Measurements from ENCODE around the gene PPY.

Gene PPY

GRCh38 chr17:43914451-43914850 is 27.8 kb downstream of the PPY start:
- CTCF ChIA-PET, result interaction anchor here (0.8 to 2.0 kb wide), 9 partner anchors 10 to 82 kb away, joined by 3 to 8 read pairs (median 4); no protein-coding TSS in a partner anchor

DNA sequence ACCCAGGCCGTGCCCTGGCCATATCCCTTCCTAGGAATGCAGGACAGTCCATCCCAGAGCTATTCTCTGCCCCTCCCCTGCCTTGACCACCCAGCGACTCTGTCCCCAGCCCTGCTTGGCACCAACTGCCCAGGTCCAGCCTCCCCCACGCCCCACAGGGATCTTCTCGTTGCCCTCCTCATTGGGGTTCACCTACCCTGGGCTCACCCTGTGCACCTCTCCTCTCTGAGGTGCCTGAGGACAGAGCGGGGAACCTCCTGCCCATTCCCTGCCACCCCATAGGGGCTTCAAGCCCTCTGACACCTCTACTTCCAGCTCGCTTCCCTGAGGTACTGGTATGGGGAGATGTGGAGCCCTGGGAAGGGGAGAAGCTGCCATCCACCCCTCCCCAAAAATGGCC is 28.7 kb downstream of the PPY start:
- no peak for DNase-seq (ENCODE audit: low read depth, low spot score)
- ChIA-PET POLR2A (no interaction called here), CTCF (interaction anchor here (1.2 to 2.0 kb wide), 7 partner anchors 11 to 83 kb away, joined by 3 to 8 read pairs (median 4); no protein-coding TSS in a partner anchor)
- TF ChIP-seq CTCF (IDR thresholded peaks at IDR 0.05; ENCODE audit: insufficient read depth, low read length, missing control alignments), result no peak
- H3K4me3 ChIP-seq (ENCODE audit: low read depth, low read length), result no peak overlapping the region

More at GRCh38 chr17:43914451-43914850, 27.8 kb downstream of the PPY start:
- POLR2A ChIA-PET, result interaction anchor here (0.6 kb wide), 1 partner anchor 77 kb away, joined by 6 read pairs; no protein-coding TSS in a partner anchor
- no peak for DNase-seq (ENCODE audit: low read depth, low spot score)
- H3K4me3 ChIP-seq (ENCODE audit: low read depth, low read length), result no peak overlapping the region
- no peak for TF ChIP-seq CTCF (IDR thresholded peaks at IDR 0.05; ENCODE audit: insufficient read depth, low read length, missing control alignments)

- no peak for DNase-seq (ENCODE audit: low read depth, low spot score)
- H3K4me3 ChIP-seq (ENCODE audit: low read depth, low read length), result no peak overlapping the region
- ChIA-PET POLR2A (no interaction called here), CTCF (interaction anchor here (0.6 to 6.7 kb wide), 6 partner anchors 7 to 84 kb away, joined by 3 to 66 read pairs (median 20); no protein-coding TSS in a partner anchor)
- no peak for TF ChIP-seq CTCF (IDR thresholded peaks at IDR 0.05; ENCODE audit: insufficient read depth, low read length, missing control alignments)
Observed at GRCh38 chr17:43912635-43913304, 29.5 kb downstream of the PPY start.

DNA sequence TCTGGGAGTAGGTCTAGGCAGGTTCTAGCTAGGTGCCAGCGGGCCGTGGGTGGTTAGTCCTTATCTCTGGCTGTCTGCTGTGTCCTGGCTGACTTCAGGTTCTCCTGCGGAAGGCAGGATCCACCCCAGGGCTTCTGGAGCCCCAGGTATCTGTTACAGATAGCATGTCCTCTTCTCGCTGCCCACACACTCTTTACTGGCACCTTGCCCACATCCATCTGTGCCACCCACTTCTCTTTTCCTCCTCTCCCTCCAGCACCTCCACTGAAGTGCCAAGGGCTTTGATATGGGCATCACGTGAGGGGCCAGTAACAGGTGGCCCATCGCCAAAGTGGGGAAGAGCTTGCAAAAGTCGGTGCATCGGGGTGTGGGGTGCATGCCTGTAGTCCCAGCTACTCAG is 30.4 kb downstream of the PPY start:
- no peak for DNase-seq (ENCODE audit: low read depth, low spot score)
- no peak for TF ChIP-seq CTCF (IDR thresholded peaks at IDR 0.05; ENCODE audit: insufficient read depth, low read length, missing control alignments)
- CTCF ChIA-PET, result interaction anchor here (0.6 to 6.7 kb wide), 8 partner anchors 8 to 85 kb away, joined by 3 to 66 read pairs (median 8); no protein-coding TSS in a partner anchor
- POLR2A ChIA-PET, result no interaction called here
- H3K4me3 ChIP-seq (ENCODE audit: low read depth, low read length), result no peak overlapping the region

DNA sequence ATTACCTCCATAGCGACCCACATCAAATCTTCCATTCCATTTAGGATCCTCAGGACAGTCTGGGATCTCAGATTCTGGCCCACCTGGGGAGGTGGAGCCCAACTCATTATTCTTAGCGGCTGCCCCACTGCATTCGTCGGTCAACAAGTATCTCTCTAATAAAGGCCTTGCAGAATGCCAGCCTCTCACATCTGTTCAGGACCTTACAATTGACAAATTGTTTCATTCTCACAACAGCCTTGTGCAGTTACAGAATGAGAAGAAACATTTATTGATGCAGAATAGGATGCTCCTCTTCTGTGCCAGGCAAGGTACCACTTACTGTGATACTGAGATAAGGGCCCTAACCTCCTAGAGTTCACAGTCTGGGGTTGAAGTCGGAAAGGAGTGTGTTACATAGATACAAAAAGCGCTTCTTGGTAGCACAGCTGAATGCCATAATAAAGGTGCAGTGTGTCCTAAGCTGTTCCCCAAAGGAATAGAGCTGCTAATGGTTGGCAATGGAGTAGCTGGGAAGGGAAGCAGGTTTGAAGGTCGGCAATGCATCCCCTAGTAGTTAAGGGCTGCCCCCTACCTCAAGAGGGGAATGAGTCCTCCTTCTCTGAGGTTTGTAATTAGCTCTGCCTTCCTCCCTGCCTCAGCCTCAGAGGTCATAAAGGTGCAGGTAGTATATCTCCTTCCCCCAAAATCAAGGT is 32.6 kb downstream of the PPY start:
- DNase-seq (ENCODE audit: low read depth, low spot score), result no peak
- POLR2A ChIA-PET, result no interaction called here
- no peak for TF ChIP-seq CTCF (IDR thresholded peaks at IDR 0.05; ENCODE audit: insufficient read depth, low read length, missing control alignments)
- CTCF ChIA-PET, result interaction anchor here (0.9 to 6.7 kb wide), 35 partner anchors 8 to 728 kb away, joined by 3 to 66 read pairs (median 5); partner anchors contain the start of genes CD300LG, PPY and PYY
- no peak overlapping the region for H3K4me3 ChIP-seq (ENCODE audit: low read depth, low read length)

Data from AG04449 (cell line).